ENCODE measurements around the gene HDAC11.

Gene HDAC11

GRCh38 chr3:13528217-13528867, 48.2 kb downstream of the HDAC11 start:
- DNase-seq = no peak

- no peak for DNase-seq
Measured at GRCh38 chr3:13529196-13530112, 49.3 kb downstream of the HDAC11 start.

GRCh38 chr3:13530241-13531009, 50.3 kb downstream of the HDAC11 start:
- no peak for DNase-seq

- DNase-seq = no peak
Measured at GRCh38 chr3:13532085-13532484, 52.0 kb downstream of the HDAC11 start.

GRCh38 chr3:13532631-13533030, 52.5 kb downstream of the HDAC11 start:
- no peak for DNase-seq

- DNase-seq = no peak
Measured at GRCh38 chr3:13533885-13534301, 53.8 kb downstream of the HDAC11 start.

GRCh38 chr3:13535526-13535875, 55.4 kb downstream of the HDAC11 start:
- no peak for DNase-seq

GRCh38 chr3:13535905-13536304, 55.8 kb downstream of the HDAC11 start:
- no peak for DNase-seq

- DNase-seq = no peak
Measured at GRCh38 chr3:13536432-13536831, 56.3 kb downstream of the HDAC11 start.

- no peak for DNase-seq
Measured at GRCh38 chr3:13536832-13537231, 56.7 kb downstream of the HDAC11 start.

GRCh38 chr3:13537244-13537908, 57.3 kb downstream of the HDAC11 start:
- DNase-seq = no peak

- DNase-seq = no peak
Measured at GRCh38 chr3:13537909-13538296, 57.8 kb downstream of the HDAC11 start.

- DNase-seq = no peak
Measured at GRCh38 chr3:13538520-13539291, 58.6 kb downstream of the HDAC11 start.

GRCh38 chr3:13539292-13539638, 59.2 kb downstream of the HDAC11 start:
- DNase-seq = no peak

GRCh38 chr3:13539671-13540070, 59.6 kb downstream of the HDAC11 start:
- no peak for DNase-seq

GRCh38 chr3:13540297-13540995, 60.3 kb downstream of the HDAC11 start:
- no peak for DNase-seq

GRCh38 chr3:13541691-13542090, 61.6 kb downstream of the HDAC11 start:
- no peak for DNase-seq

GRCh38 chr3:13542142-13542541, 62.0 kb downstream of the HDAC11 start:
- DNase-seq = no peak

- no peak for DNase-seq
Measured at GRCh38 chr3:13543253-13543652, 63.1 kb downstream of the HDAC11 start.

- DNase-seq = no peak
Measured at GRCh38 chr3:13544293-13544831, 64.3 kb downstream of the HDAC11 start.

- no peak for DNase-seq
Measured at GRCh38 chr3:13544951-13545651, 65.0 kb downstream of the HDAC11 start.

Data from NCI-H1436 treated with DMSO at 0.1 percent for 48 hours (cell line).